ENCODE data around the gene PCDHAC2. TPM values are rescaled to one million over a fixed set of nuclear protein-coding genes. Genes with fewer than 3 reads are reported as not detected.

PCDHAC2 gene
- total and polyA plus RNA-seq, 2 donors (not counting 3 experiments of a cell fraction or from before 2014, with no cell fraction given) = 1.00 to 1.2 TPM

DNA sequence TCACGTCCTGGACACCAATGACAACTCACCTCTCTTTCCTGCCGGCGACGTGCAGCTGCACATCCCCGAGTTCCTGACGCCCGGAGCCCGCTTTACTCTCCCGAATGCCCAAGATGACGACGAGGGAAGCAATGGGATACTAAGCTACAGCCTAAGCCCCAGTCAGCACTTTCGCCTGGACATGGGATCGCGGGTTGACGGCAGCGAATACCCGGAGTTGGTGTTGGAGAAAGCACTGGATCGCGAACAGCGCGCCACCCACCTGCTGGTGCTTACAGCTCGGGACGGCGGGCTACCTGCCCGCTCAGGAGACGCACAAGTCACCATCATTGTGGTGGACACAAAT is 39.1 kb upstream of the PCDHAC2 start:
- BruUV-seq (replicated peaks) = no TSS peak
- ChIA-PET CTCF (interaction anchor here (0.9 to 2.4 kb wide), 8 partner anchors 9 to 113 kb away, joined by 3 to 34 read pairs (median 4); no protein-coding TSS in a partner anchor), POLR2A (no interaction called here)
- H4K20me1 ChIP-seq (replicated peaks; ENCODE audit: control insufficient read depth, extremely low read depth, insufficient read depth, low read length) = no peaks in the 10 kb centered on the region
- H3K27me3 ChIP-seq (ENCODE audit: control insufficient read depth in 2 of 2, insufficient read depth in 2 of 2, low read length in 2 of 2) = peaks cover 23 to 25% of the 10 kb centered on the region in 2 experiments
- intact Hi-C loops (cut with micrococcal nuclease) = loop anchor here (5.0 kb wide), 1 partner anchor 45 kb away; the partner anchor contains the start of gene PCDHA13
- FAIRE-seq = no peak
- H3K4me1 ChIP-seq (ENCODE audit: control insufficient read depth, extremely low read depth, insufficient read depth, low read length) = peaks cover 2% of the 10 kb centered on the region
- H3K79me2 ChIP-seq (ENCODE audit: control insufficient read depth, insufficient read depth, low read length) = no peaks in the 10 kb centered on the region
- H3K4me2 ChIP-seq (ENCODE audit: insufficient read depth, low read length) = peak overlapping the region; percentile 3
- dilution Hi-C loops (cut with MboI; ENCODE audit: extremely low pct_ligation_motif_present, low sequenced_read_pairs) = no loop called here
- no peaks in the 10 kb centered on the region for H3K9me1 ChIP-seq (replicated peaks; ENCODE audit: control insufficient read depth, extremely low read depth, insufficient read depth, low read length)
- no peaks in the 10 kb centered on the region for H3K36me3 ChIP-seq (ENCODE audit: control insufficient read depth in 2 of 2, extremely low read depth in 1 of 2, insufficient read depth in 2 of 2, low read length in 2 of 2)
- H3K4me3 ChIP-seq (replicated peaks in 1 of 3; ENCODE audit: insufficient read depth in 1 of 3, low read depth in 1 of 3, low read length in 3 of 3) = peak overlapping the region in 2 of 3 experiments; percentile 1 to 23
- H3K9ac ChIP-seq (replicated peaks; ENCODE audit: extremely low read depth, insufficient read depth, low read length) = no peak overlapping the region
- H3K9me3 ChIP-seq (replicated peaks; ENCODE audit: control insufficient read depth, insufficient read depth, low read length) = no peaks in the 10 kb centered on the region
- no peak for DNase-seq (ENCODE audit: low read depth, low spot score)
- TF ChIP-seq GATA2 (IDR thresholded peaks at IDR 0.05; ENCODE audit: insufficient read depth, insufficient read length, low read depth, low read length) (no peak), EZH2 (IDR thresholded peaks at IDR 0.05; ENCODE audit: borderline replicate concordance, low read depth, low read length, severe bottlenecking) (peak; percentile 10), MYC (IDR thresholded peaks at IDR 0.05; ENCODE audit: low read depth, low read length) (no peak), POLR2A (IDR thresholded peaks at IDR 0.05; ENCODE audit: low read depth, low read length) (no peak), FOS (IDR thresholded peaks at IDR 0.05; ENCODE audit: borderline replicate concordance, insufficient read depth, low read length) (no peak)
- TF ChIP-seq, protein P1, sequence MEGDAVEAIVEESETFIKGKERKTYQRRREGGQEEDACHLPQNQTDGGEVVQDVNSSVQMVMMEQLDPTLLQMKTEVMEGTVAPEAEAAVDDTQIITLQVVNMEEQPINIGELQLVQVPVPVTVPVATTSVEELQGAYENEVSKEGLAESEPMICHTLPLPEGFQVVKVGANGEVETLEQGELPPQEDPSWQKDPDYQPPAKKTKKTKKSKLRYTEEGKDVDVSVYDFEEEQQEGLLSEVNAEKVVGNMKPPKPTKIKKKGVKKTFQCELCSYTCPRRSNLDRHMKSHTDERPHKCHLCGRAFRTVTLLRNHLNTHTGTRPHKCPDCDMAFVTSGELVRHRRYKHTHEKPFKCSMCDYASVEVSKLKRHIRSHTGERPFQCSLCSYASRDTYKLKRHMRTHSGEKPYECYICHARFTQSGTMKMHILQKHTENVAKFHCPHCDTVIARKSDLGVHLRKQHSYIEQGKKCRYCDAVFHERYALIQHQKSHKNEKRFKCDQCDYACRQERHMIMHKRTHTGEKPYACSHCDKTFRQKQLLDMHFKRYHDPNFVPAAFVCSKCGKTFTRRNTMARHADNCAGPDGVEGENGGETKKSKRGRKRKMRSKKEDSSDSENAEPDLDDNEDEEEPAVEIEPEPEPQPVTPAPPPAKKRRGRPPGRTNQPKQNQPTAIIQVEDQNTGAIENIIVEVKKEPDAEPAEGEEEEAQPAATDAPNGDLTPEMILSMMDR (IDR thresholded peaks at IDR 0.05; ENCODE audit: extremely low read depth in 1 of 2, insufficient read depth in 1 of 2, low read depth in 1 of 2, low read length in 2 of 2) = no peak
- TF ChIP-seq, protein P2, sequence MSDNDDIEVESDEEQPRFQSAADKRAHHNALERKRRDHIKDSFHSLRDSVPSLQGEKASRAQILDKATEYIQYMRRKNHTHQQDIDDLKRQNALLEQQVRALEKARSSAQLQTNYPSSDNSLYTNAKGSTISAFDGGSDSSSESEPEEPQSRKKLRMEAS (IDR thresholded peaks at IDR 0.05; ENCODE audit: insufficient read depth, insufficient read length) = no peak
- H3K27ac ChIP-seq (ENCODE audit: insufficient read depth, low read depth, low read length) = no peak overlapping the region
- H2AFZ ChIP-seq (ENCODE audit: low read depth, low read length) = peak overlapping the region; percentile 69
